ENCODE measurements around the gene SH2D5. TPM values are rescaled to one million over a fixed set of nuclear protein-coding genes. Genes with fewer than 3 reads are reported as not detected.
"Not testable (repeated sequence)": the region's sequence is repeated elsewhere in the genome, so short reads cannot be mapped to it uniquely, and the experiment has no call there.

Gene SH2D5
- total RNA-seq, 2 donors from 2014 or later, result 2.2 TPM; not detected in 1

- Histone ChIP-seq H3K36me3 (no peaks in the 10 kb centered on the region), H3K4me3 (no peak overlapping the region)
- 75% methylated on average over 24 of the region's 24 CpGs for WGBS
These were observed 49.8 kb downstream of the SH2D5 start for GRCh38 chr1:20682571-20683236.

GRCh38 chr1:20681999-20682398 lies 50.5 kb downstream of the SH2D5 start:
- intact Hi-C loops (cut with DNase I), result no loop called here
- H3K27ac ChIP-seq, result no peak overlapping the region

More at GRCh38 chr1:20682571-20683236, 49.8 kb downstream of the SH2D5 start:
- H3K27ac ChIP-seq, result no peak overlapping the region
- no peak for DNase-seq (ENCODE audit: low spot score)
- intact Hi-C loops (cut with DNase I), result no loop called here
- TF ChIP-seq POLR2AphosphoS5 (IDR thresholded peaks at IDR 0.05) (no peak), POLR2A (IDR thresholded peaks at IDR 0.05) (no peak), CTCF (IDR thresholded peaks at IDR 0.05) (no peak)
- H3K4me1 ChIP-seq (replicated peaks), result no peaks in the 10 kb centered on the region
- H3K9me3 ChIP-seq, result no peaks in the 10 kb centered on the region
- H3K27me3 ChIP-seq (replicated peaks; ENCODE audit: insufficient read depth), result no peaks in the 10 kb centered on the region

GRCh38 chr1:20680269-20680668 lies 52.2 kb downstream of the SH2D5 start:
- Histone ChIP-seq H3K36me3 (no peaks in the 10 kb centered on the region), H3K9me3 (no peaks in the 10 kb centered on the region), H3K27ac (no peak overlapping the region), H3K27me3 (replicated peaks; ENCODE audit: insufficient read depth) (no peaks in the 10 kb centered on the region), H3K4me3 (no peak overlapping the region), H3K4me1 (replicated peaks) (no peaks in the 10 kb centered on the region)
- WGBS, result 75% methylated on average over 5 of the region's 5 CpGs
- intact Hi-C loops (cut with DNase I), result no loop called here
- no peak for DNase-seq (ENCODE audit: low spot score)
- TF ChIP-seq POLR2A (IDR thresholded peaks at IDR 0.05) (no peak), CTCF (IDR thresholded peaks at IDR 0.05) (no peak), POLR2AphosphoS5 (IDR thresholded peaks at IDR 0.05) (no peak)

More at GRCh38 chr1:20681999-20682398, 50.5 kb downstream of the SH2D5 start:
- Histone ChIP-seq H3K9me3 (no peaks in the 10 kb centered on the region), H3K4me1 (replicated peaks) (no peaks in the 10 kb centered on the region), H3K4me3 (no peak overlapping the region), H3K36me3 (no peaks in the 10 kb centered on the region), H3K27me3 (replicated peaks; ENCODE audit: insufficient read depth) (no peaks in the 10 kb centered on the region)
- DNase-seq (ENCODE audit: low spot score), result no peak
- TF ChIP-seq POLR2A (IDR thresholded peaks at IDR 0.05) (no peak), POLR2AphosphoS5 (IDR thresholded peaks at IDR 0.05) (no peak), CTCF (IDR thresholded peaks at IDR 0.05) (no peak)
- 92% methylated on average over 9 of the region's 9 CpGs for WGBS

GRCh38 chr1:20678599-20678998 lies 53.9 kb downstream of the SH2D5 start:
- Histone ChIP-seq H3K36me3 (no peaks in the 10 kb centered on the region), H3K27me3 (replicated peaks; ENCODE audit: insufficient read depth) (no peaks in the 10 kb centered on the region), H3K4me3 (no peak overlapping the region), H3K4me1 (replicated peaks) (no peaks in the 10 kb centered on the region), H3K27ac (no peak overlapping the region), H3K9me3 (no peaks in the 10 kb centered on the region)
- DNase-seq (ENCODE audit: low spot score), result no peak
- 69% methylated on average over 6 of the region's 6 CpGs for WGBS
- TF ChIP-seq POLR2AphosphoS5 (IDR thresholded peaks at IDR 0.05), result no peak
- TF ChIP-seq CTCF (IDR thresholded peaks at IDR 0.05), result no peak
- TF ChIP-seq POLR2A (IDR thresholded peaks at IDR 0.05), result no peak
- intact Hi-C loops (cut with DNase I), result no loop called here

- intact Hi-C loops (cut with DNase I); H3K9me3 ChIP-seq; H3K27ac ChIP-seq; H3K27me3 ChIP-seq (replicated peaks; ENCODE audit: insufficient read depth); DNase-seq (ENCODE audit: low spot score); H3K4me1 ChIP-seq (replicated peaks); H3K36me3 ChIP-seq; H3K4me3 ChIP-seq: not testable (repeated sequence)
- 90% methylated on average over 11 of the region's 11 CpGs for WGBS
These were observed 58.9 kb downstream of the SH2D5 start for GRCh38 chr1:20673626-20674025.

Measured in prostate gland (tissue), 2 donors.